Caco-2 (cell line): ENCODE results near the gene KIAA0513. TPM values are rescaled to one million over a fixed set of nuclear protein-coding genes. Genes with fewer than 3 reads are reported as not detected.

Source experiments
- BruUV-seq: library from RNA; stranded (reverse); fragments of 400-500 nt; replicated peaks from 2 replicates; lab custom pipeline; 2021; lab: Mats Ljungman, UMichigan
- CTCF ChIA-PET: fragments of 300-600 bp; sonication (Branson Sonifier 250); formaldehyde crosslinking; loops from one replicate; lab custom pipeline; 2022; ENCODE audit warnings: antibody characterized with exemption; lab: Charles Lee
- POLR2A ChIA-PET: fragments of 300-600 bp; sonication (Branson Sonifier 250); formaldehyde crosslinking; loops from one replicate; lab custom pipeline; 2022; ENCODE audit warnings: antibody characterized with exemption; lab: Charles Lee
- DNase-seq, 2 experiments: peaks; one replicate each; pipeline versions ENCODE4 v3.0.0 to v3.0.0-alpha.2; 2020 to 2022
- H3K27me3 ChIP-seq: replicated peaks from 2 replicates; pipeline ENCODE4 v1.6.0; 2011; ENCODE audit warnings: low read length; ENCODE audit not compliant: control insufficient read depth, insufficient read depth
- H3K36me3 ChIP-seq: 2 replicates; pipeline ENCODE4 v1.5.1; 2011; ENCODE audit warnings: low read length; ENCODE audit not compliant: control insufficient read depth, insufficient read depth
- H3K4me1 ChIP-seq: fragments of 250-450 bp; sonication (Bioruptor Pico); 2 replicates; pipeline ENCODE4 v1.5.1; 2020; ENCODE audit warnings: mild to moderate bottlenecking
- H3K4me3 ChIP-seq: 2 replicates; pipeline ENCODE4 v1.5.1; 2011; ENCODE audit warnings: low read depth, mild to moderate bottlenecking, control low read depth, low read length
- H3K9me3 ChIP-seq: fragments of 250-450 bp; sonication (Bioruptor Pico); 2 replicates; pipeline ENCODE4 v1.5.1; 2020; ENCODE audit warnings: mild to moderate bottlenecking, moderate library complexity
- H3K27ac Mint-ChIP-seq: one replicate; pipeline ENCODE4 v1.8.0; 2022; ENCODE audit warnings: mixed read lengths; ENCODE audit not compliant: unreplicated experiment
- H3K27me3 Mint-ChIP-seq: one replicate; pipeline ENCODE4 v1.8.0; 2022; ENCODE audit warnings: mixed read lengths; ENCODE audit not compliant: insufficient read depth, unreplicated experiment
- H3K36me3 Mint-ChIP-seq: one replicate; pipeline ENCODE4 v1.8.0; 2022; ENCODE audit warnings: mild to moderate bottlenecking, mixed read lengths; ENCODE audit not compliant: insufficient read depth, unreplicated experiment
- H3K4me1 Mint-ChIP-seq: one replicate; pipeline ENCODE4 v1.8.0; 2022; ENCODE audit warnings: low read depth, mixed read lengths; ENCODE audit not compliant: unreplicated experiment
- H3K4me3 Mint-ChIP-seq: one replicate; pipeline ENCODE4 v1.8.0; 2022; ENCODE audit warnings: mild to moderate bottlenecking, moderate library complexity, mixed read lengths; ENCODE audit not compliant: unreplicated experiment
- H3K9me3 Mint-ChIP-seq: one replicate; pipeline ENCODE4 v1.8.0; 2022; ENCODE audit warnings: mixed read lengths; ENCODE audit not compliant: unreplicated experiment
- intact Hi-C: fragments of 100-400 bp; cut with micrococcal nuclease; formaldehyde crosslinking; loops from one replicate; pipeline ENCODE4 v1.10.0; 2022; ENCODE audit not compliant: unreplicated experiment
- total RNA-seq: library from RNA; stranded (reverse); gene quantifications from 2 replicates; pipeline ENCODE4 v1.2.3, GENCODE V29; 2022
- TF ChIP-seq, protein P1 (sequence below), 2 experiments: fragments of 200-600 bp in 1 of 2; IDR thresholded peaks; 1 replicate in 1 of 2; 2 replicates in 1 of 2; pipeline versions ENCODE4 v1.5.1 to v1.8.0; 2011 to 2022; ENCODE audit warnings: antibody characterized with exemption in 1 of 2, control low read depth in 1 of 2, inconsistent platforms in 1 of 2, low read depth in 1 of 2, low read length in 1 of 2, mild to moderate bottlenecking in 1 of 2, moderate library complexity in 1 of 2; ENCODE audit not compliant: insufficient read depth in 1 of 2, severe bottlenecking in 1 of 2, unreplicated experiment in 1 of 2

KIAA0513 gene
- total RNA-seq, 1 experiment from 2014 or later = 7.9 TPM

DNA sequence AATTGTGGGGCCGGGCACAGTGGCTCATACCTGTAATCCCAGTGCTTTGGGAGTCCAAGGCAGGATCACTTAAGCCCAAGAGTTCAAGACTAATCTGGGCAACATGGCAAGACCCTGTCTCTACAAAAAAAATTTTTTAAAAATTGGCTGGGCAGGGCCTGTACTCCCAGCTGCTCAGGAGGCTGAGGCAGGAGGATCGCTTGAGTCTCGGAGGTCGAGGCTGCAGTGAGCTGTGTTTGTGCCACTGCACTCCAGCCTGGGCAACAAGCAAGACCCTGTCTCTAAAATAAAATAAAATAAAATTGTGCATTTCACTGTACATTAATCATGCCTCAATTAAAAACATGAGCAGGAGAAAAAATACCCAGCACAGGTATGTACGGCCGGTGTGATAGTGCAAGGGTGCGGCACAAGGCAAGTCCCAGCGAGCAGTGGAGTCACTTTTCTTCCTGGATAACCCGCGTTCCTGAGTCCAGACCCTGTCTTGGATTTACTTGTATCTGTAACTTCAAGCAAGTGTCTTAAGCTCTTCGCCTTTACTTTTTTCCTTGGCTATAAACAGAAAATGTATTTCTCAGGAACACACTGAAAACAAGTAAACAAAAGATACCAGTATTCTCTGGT lies 27.6 kb upstream of the KIAA0513 start:
- H3K9me3 ChIP-seq = no peaks in the 10 kb centered on the region
- H3K36me3 ChIP-seq = 0 out of 2 replicates have a peak, but pooled peaks cover 5% of the 10 kb centered on the region
- peaks cover 57% of the 10 kb centered on the region for H3K4me1 Mint-ChIP-seq
- TF ChIP-seq, protein P1, sequence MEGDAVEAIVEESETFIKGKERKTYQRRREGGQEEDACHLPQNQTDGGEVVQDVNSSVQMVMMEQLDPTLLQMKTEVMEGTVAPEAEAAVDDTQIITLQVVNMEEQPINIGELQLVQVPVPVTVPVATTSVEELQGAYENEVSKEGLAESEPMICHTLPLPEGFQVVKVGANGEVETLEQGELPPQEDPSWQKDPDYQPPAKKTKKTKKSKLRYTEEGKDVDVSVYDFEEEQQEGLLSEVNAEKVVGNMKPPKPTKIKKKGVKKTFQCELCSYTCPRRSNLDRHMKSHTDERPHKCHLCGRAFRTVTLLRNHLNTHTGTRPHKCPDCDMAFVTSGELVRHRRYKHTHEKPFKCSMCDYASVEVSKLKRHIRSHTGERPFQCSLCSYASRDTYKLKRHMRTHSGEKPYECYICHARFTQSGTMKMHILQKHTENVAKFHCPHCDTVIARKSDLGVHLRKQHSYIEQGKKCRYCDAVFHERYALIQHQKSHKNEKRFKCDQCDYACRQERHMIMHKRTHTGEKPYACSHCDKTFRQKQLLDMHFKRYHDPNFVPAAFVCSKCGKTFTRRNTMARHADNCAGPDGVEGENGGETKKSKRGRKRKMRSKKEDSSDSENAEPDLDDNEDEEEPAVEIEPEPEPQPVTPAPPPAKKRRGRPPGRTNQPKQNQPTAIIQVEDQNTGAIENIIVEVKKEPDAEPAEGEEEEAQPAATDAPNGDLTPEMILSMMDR (IDR thresholded peaks at IDR 0.05; ENCODE audit: insufficient read depth in 1 of 2, low read depth in 1 of 2, low read length in 1 of 2, severe bottlenecking in 1 of 2, unreplicated experiment in 1 of 2) = no peak
- BruUV-seq = no TSS peak
- H3K27me3 ChIP-seq = no peaks in the 10 kb centered on the region
- POLR2A ChIA-PET = no interaction called here
- no peak for DNase-seq
- H3K27ac Mint-ChIP-seq = peak overlapping the region; percentile 30
- CTCF ChIA-PET = no interaction called here
- H3K36me3 Mint-ChIP-seq = peaks cover 59% of the 10 kb centered on the region
- intact Hi-C loops = no loop called here
- H3K9me3 Mint-ChIP-seq = no peaks in the 10 kb centered on the region
- H3K27me3 Mint-ChIP-seq = no peaks in the 10 kb centered on the region
- H3K4me3 ChIP-seq = no peak overlapping the region
- H3K4me3 Mint-ChIP-seq = no peak overlapping the region
- peaks cover 49% of the 10 kb centered on the region for H3K4me1 ChIP-seq

DNA sequence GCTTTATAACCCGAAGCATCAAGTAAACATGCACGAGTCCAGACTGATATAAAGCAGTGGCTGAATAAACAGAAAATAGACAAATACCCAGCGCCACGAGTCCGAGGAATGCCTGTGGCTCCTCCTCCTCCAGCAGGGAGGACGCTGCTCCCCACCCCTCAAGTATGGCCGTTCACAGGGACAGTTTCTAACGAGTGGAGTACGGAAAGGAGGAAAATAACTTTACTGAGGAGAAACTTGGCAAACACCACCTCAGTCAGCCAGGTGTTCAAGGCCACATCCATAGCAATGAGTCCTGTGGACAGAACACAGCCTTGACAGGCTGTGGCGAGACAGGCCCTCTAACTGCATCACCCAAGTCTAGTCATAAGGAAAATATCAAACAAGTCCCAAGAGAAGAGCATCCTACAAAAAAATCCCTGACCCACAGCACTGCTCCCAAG lies 25.5 kb upstream of the KIAA0513 start:
- H3K36me3 Mint-ChIP-seq = peaks cover 44% of the 10 kb centered on the region
- no peak overlapping the region for H3K4me3 Mint-ChIP-seq
- no TSS peak for BruUV-seq
- no peaks in the 10 kb centered on the region for H3K9me3 Mint-ChIP-seq
- ChIA-PET POLR2A (no interaction called here), CTCF (interaction anchor here (1.3 kb wide), 1 partner anchor 85 kb away, joined by 4 read pairs; no protein-coding TSS in a partner anchor)
- peaks cover 50% of the 10 kb centered on the region for H3K4me1 ChIP-seq
- 0 out of 2 replicates have a peak, but pooled peaks cover 3% of the 10 kb centered on the region for H3K36me3 ChIP-seq
- no peaks in the 10 kb centered on the region for H3K27me3 Mint-ChIP-seq
- peaks cover 51% of the 10 kb centered on the region for H3K4me1 Mint-ChIP-seq
- intact Hi-C loops = no loop called here
- no peaks in the 10 kb centered on the region for H3K27me3 ChIP-seq
- no peak for DNase-seq
- TF ChIP-seq, protein P1 (IDR thresholded peaks at IDR 0.05; ENCODE audit: insufficient read depth in 1 of 2, low read depth in 1 of 2, low read length in 1 of 2, severe bottlenecking in 1 of 2, unreplicated experiment in 1 of 2) = no peak
- H3K4me3 ChIP-seq = no peak overlapping the region
- H3K27ac Mint-ChIP-seq = peak overlapping the region; percentile 0
- H3K9me3 ChIP-seq = no peaks in the 10 kb centered on the region

DNA sequence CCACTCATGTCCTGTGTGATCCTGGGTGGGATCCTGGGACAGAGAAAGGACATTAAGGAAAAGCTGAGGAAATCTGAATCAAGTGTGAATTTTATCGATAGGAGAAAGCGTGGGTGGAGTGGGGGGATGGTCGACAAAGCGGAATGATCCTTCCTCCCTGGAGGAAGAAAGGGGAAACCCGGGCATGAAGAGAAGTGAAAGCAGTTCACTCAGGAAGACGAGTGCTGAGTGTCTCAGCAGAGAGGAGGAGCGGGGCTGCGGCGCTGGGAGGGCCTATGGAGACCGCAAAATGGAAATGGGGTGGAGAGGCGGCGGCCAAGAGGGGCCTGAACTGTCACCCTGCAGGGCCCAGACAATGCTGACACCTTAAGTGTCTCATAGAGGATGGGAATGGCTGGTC lies 25.0 kb upstream of the KIAA0513 start:
- H3K27me3 ChIP-seq = no peaks in the 10 kb centered on the region
- no peaks in the 10 kb centered on the region for H3K9me3 ChIP-seq
- POLR2A ChIA-PET = no interaction called here
- no TSS peak for BruUV-seq
- H3K36me3 Mint-ChIP-seq = peaks cover 48% of the 10 kb centered on the region
- no peak overlapping the region for H3K4me3 Mint-ChIP-seq
- H3K27me3 Mint-ChIP-seq = no peaks in the 10 kb centered on the region
- peak overlapping the region; percentile 0 for H3K27ac Mint-ChIP-seq
- no peak for DNase-seq
- intact Hi-C loops = no loop called here
- H3K36me3 ChIP-seq = 0 out of 2 replicates have a peak, but pooled peaks cover 3% of the 10 kb centered on the region
- H3K9me3 Mint-ChIP-seq = no peaks in the 10 kb centered on the region
- peaks cover 55% of the 10 kb centered on the region for H3K4me1 Mint-ChIP-seq
- TF ChIP-seq, protein P1 (IDR thresholded peaks at IDR 0.05; ENCODE audit: insufficient read depth in 1 of 2, low read depth in 1 of 2, low read length in 1 of 2, severe bottlenecking in 1 of 2, unreplicated experiment in 1 of 2) = no peak
- H3K4me3 ChIP-seq = no peak overlapping the region
- CTCF ChIA-PET = no interaction called here
- peaks cover 50% of the 10 kb centered on the region for H3K4me1 ChIP-seq
